ENCODE measurements around the gene ADAM12.

DNA sequence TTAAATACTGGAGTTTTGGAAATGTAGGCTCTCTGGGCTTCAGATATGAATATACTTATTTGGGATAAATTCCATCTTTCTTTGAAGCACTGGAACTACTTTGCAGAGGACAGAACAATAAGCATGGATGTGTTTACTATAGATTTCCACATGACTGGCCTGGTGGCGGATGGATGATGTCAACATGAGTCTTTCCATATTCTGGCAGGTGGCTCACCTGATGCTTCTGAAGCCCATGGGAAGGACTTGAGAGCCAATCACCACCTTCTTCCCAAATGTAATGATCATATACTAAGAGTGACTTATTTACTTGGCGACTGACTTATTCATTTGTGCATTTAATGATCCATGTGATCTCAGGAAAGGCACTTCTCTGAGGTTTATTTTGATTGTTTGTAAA lies 381.4 kb downstream of the ADAM12 start:
- TF ChIP-seq TAF1 (IDR thresholded peaks at IDR 0.05; ENCODE audit: low read depth) (no peak), YY1 (IDR thresholded peaks at IDR 0.05; ENCODE audit: low read depth) (no peak), ZBTB7A (IDR thresholded peaks at IDR 0.05; ENCODE audit: low read depth) (no peak), RAD21 (IDR thresholded peaks at IDR 0.05; ENCODE audit: low read depth) (no peak), CREB1 (IDR thresholded peaks at IDR 0.05; ENCODE audit: low read depth) (no peak), NFIC (IDR thresholded peaks at IDR 0.05) (no peak), EP300 (IDR thresholded peaks at IDR 0.05; ENCODE audit: borderline replicate concordance) (no peak), FOXM1 (IDR thresholded peaks at IDR 0.05; ENCODE audit: borderline replicate concordance, low read depth) (no peak)
- TF ChIP-seq, protein P1, sequence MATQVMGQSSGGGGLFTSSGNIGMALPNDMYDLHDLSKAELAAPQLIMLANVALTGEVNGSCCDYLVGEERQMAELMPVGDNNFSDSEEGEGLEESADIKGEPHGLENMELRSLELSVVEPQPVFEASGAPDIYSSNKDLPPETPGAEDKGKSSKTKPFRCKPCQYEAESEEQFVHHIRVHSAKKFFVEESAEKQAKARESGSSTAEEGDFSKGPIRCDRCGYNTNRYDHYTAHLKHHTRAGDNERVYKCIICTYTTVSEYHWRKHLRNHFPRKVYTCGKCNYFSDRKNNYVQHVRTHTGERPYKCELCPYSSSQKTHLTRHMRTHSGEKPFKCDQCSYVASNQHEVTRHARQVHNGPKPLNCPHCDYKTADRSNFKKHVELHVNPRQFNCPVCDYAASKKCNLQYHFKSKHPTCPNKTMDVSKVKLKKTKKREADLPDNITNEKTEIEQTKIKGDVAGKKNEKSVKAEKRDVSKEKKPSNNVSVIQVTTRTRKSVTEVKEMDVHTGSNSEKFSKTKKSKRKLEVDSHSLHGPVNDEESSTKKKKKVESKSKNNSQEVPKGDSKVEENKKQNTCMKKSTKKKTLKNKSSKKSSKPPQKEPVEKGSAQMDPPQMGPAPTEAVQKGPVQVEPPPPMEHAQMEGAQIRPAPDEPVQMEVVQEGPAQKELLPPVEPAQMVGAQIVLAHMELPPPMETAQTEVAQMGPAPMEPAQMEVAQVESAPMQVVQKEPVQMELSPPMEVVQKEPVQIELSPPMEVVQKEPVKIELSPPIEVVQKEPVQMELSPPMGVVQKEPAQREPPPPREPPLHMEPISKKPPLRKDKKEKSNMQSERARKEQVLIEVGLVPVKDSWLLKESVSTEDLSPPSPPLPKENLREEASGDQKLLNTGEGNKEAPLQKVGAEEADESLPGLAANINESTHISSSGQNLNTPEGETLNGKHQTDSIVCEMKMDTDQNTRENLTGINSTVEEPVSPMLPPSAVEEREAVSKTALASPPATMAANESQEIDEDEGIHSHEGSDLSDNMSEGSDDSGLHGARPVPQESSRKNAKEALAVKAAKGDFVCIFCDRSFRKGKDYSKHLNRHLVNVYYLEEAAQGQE (IDR thresholded peaks at IDR 0.05; ENCODE audit: low read depth) = no peak
- TF ChIP-seq, protein P2, sequence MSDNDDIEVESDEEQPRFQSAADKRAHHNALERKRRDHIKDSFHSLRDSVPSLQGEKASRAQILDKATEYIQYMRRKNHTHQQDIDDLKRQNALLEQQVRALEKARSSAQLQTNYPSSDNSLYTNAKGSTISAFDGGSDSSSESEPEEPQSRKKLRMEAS (IDR thresholded peaks at IDR 0.05) = no peak
